Brain microvascular endothelial cell (primary cell): ENCODE results near the gene PHF2.

Experiments
- DNase-seq: peaks from one replicate; pipeline ENCODE4 v3.0.0-alpha.2; 2020
- H3K27ac ChIP-seq: fragments of 250-450 bp; sonication (Bioruptor Pico); 2 replicates; pipeline ENCODE4 v1.5.1; 2020; ENCODE audit warnings: mild to moderate bottlenecking, moderate library complexity
- H3K27me3 ChIP-seq: fragments of 250-450 bp; sonication (Bioruptor Pico); replicated peaks from 2 replicates; pipeline ENCODE4 v1.5.1; 2020; ENCODE audit warnings: mild to moderate bottlenecking
- H3K36me3 ChIP-seq: fragments of 250-450 bp; sonication (Bioruptor Pico); replicated peaks from 2 replicates; pipeline ENCODE4 v1.5.1; 2020; ENCODE audit warnings: mild to moderate bottlenecking
- H3K4me3 ChIP-seq: 2 replicates; pipeline ENCODE4 v1.5.1; 2011; ENCODE audit warnings: low read depth, mild to moderate bottlenecking, control low read depth, low read length, moderate library complexity
- CTCF ChIP-seq: IDR thresholded peaks from 2 replicates; pipeline ENCODE4 v1.5.1; 2011; ENCODE audit warnings: low read depth, mild to moderate bottlenecking, moderate library complexity, low read length, control low read depth, inconsistent platforms; ENCODE audit errors: missing control alignments
- in situ Hi-C: cut with HindIII; loops from 2 replicates; pipeline ENCODE4 v1.10.0; 2017; ENCODE audit warnings: low sequenced_read_pairs, low pct_ligation_motif_present

PHF2 gene

GRCh38 chr9:93612796-93613154, 36.4 kb downstream of the PHF2 start:
- no peak overlapping the region for H3K4me3 ChIP-seq
- DNase-seq = no peak
- TF ChIP-seq CTCF = no peak
- in situ Hi-C loops = no loop called here
- H3K36me3 ChIP-seq = no peaks in the 10 kb centered on the region
- H3K27ac ChIP-seq = no peak overlapping the region
- no peaks in the 10 kb centered on the region for H3K27me3 ChIP-seq

- no peak for DNase-seq
- TF ChIP-seq CTCF = no peak
- Histone ChIP-seq H3K27ac (no peak overlapping the region), H3K4me3 (no peak overlapping the region), H3K36me3 (no peaks in the 10 kb centered on the region), H3K27me3 (no peaks in the 10 kb centered on the region)
- in situ Hi-C loops = no loop called here
Observed at GRCh38 chr9:93613174-93613573, 36.8 kb downstream of the PHF2 start.

- no peak overlapping the region for H3K27ac ChIP-seq
- H3K36me3 ChIP-seq = no peaks in the 10 kb centered on the region
- no peak for DNase-seq
- H3K27me3 ChIP-seq = no peaks in the 10 kb centered on the region
- no peak overlapping the region for H3K4me3 ChIP-seq
- TF ChIP-seq CTCF = no peak
- in situ Hi-C loops = no loop called here
Observed at GRCh38 chr9:93613791-93614190, 37.4 kb downstream of the PHF2 start.

- H3K4me3 ChIP-seq = no peak overlapping the region
- no peak for TF ChIP-seq CTCF
- no peak for DNase-seq
- H3K36me3 ChIP-seq = no peaks in the 10 kb centered on the region
- H3K27me3 ChIP-seq = no peaks in the 10 kb centered on the region
- in situ Hi-C loops = no loop called here
- no peak overlapping the region for H3K27ac ChIP-seq
Observed at GRCh38 chr9:93614830-93615468, 38.6 kb downstream of the PHF2 start.

- no peak for DNase-seq
- TF ChIP-seq CTCF = no peak
- Histone ChIP-seq H3K4me3 (no peak overlapping the region), H3K27ac (no peak overlapping the region), H3K36me3 (no peaks in the 10 kb centered on the region), H3K27me3 (no peaks in the 10 kb centered on the region)
- in situ Hi-C loops = no loop called here
Observed at GRCh38 chr9:93616044-93616443, 39.7 kb downstream of the PHF2 start.

- no peak for TF ChIP-seq CTCF
- H3K27me3 ChIP-seq = no peaks in the 10 kb centered on the region
- in situ Hi-C loops = no loop called here
- no peaks in the 10 kb centered on the region for H3K36me3 ChIP-seq
- no peak for DNase-seq
- no peak overlapping the region for H3K4me3 ChIP-seq
- no peak overlapping the region for H3K27ac ChIP-seq
Observed at GRCh38 chr9:93617273-93617672, 40.9 kb downstream of the PHF2 start.
